Activated CD4-positive, alpha-beta T cell treated with anti-CD3 and anti-CD28 coated beads for 36 hours (primary cell): ENCODE measurements around the gene RSPH6A. TPM values are rescaled to one million over a fixed set of nuclear protein-coding genes. Genes with fewer than 3 reads are reported as not detected.

Source experiments
- ATAC-seq: fragments of 200-7000 bp; cut with Tn5 transposase; one replicate; pipeline ENCODE4 v1.10.0; 2021; ENCODE audit warnings: mild to moderate bottlenecking, moderate library complexity
- CTCF ChIA-PET: fragments of 350-600 bp; sonication (Branson Sonifier 250); formaldehyde crosslinking; loops from one replicate; lab custom pipeline; 2021; ENCODE audit warnings: antibody characterized with exemption; lab: Charles Lee
- POLR2A ChIA-PET: fragments of 350-600 bp; sonication (Branson Sonifier 250); formaldehyde crosslinking; loops from one replicate; lab custom pipeline; 2021; ENCODE audit warnings: antibody characterized with exemption, inconsistent platforms; lab: Charles Lee
- DNase-seq: peaks from one replicate; pipeline ENCODE4 v3.0.0-alpha.2; 2020
- H3K27ac Mint-ChIP-seq: one replicate; pipeline ENCODE4 v1.8.0; 2021; ENCODE audit warnings: mixed read lengths
- H3K27me3 Mint-ChIP-seq: one replicate; pipeline ENCODE4 v1.8.0; 2021; ENCODE audit warnings: mixed read lengths
- H3K36me3 Mint-ChIP-seq: one replicate; pipeline ENCODE4 v1.8.0; 2021; ENCODE audit warnings: low read depth, mixed read lengths
- H3K4me1 Mint-ChIP-seq: one replicate; pipeline ENCODE4 v1.8.0; 2021; ENCODE audit warnings: mixed read lengths
- H3K4me3 Mint-ChIP-seq: one replicate; pipeline ENCODE4 v1.8.0; 2021; ENCODE audit warnings: mild to moderate bottlenecking, moderate library complexity, mixed read lengths
- H3K9me3 Mint-ChIP-seq: one replicate; pipeline ENCODE4 v1.8.0; 2021; ENCODE audit warnings: low read depth, mixed read lengths
- intact Hi-C, 2 experiments: fragments of 100-400 bp; cut with DNase I in 1 of 2; cut with micrococcal nuclease in 1 of 2; formaldehyde crosslinking; loops; one replicate each; pipeline versions ENCODE4 v1.14.2 to v1.15.1; 2022 to 2024; cut with DNase I, micrococcal nuclease
- total RNA-seq, 2 experiments: library from RNA; stranded (reverse); gene quantifications; one replicate each; pipeline ENCODE4 v1.2.3, GENCODE V29; 2021

RSPH6A gene
- total RNA-seq, 2 experiments from 2014 or later = 0.21 to 0.23 TPM

DNA sequence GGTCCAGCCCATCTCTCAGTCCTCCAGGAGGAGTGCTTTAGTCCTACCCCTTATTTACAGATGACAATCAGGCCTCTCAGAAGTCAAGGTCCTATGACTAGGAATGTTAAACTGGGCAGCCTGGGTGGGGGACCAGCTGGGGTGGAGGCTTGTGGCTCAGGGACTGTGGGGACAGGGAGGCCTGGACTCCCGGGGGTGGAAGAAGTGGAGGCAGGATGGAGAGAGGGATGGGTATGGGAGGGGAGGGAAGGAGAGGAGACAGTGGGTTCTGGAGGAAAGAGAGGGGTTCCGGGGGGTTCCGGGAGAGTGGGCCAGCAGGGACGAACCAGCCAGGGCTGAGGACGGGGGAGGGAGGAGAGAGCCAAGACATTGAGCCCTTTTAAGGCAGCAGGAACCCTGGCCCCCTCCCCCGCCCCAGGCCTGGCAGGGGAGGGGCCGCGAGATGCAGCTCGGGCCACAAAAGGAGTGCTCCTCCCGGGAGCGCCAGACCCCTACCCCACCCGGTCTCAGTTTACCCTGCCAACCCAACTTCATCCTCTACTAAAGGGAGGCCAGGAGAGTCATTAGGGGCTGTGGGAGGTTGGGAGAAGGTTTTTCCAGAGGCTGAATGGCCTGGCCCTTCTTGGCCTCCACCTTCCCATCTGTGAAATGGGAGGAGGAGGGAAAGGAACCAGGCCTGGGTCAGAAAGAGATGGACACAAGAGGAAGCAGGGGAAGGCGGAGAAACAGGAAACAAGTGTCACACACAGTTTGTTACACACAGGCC, 34.5 kb downstream of the RSPH6A start:
- ChIA-PET POLR2A (no interaction called here), CTCF (interaction anchor here (1.8 kb wide), 1 partner anchor 11 kb away, joined by 30 read pairs; the partner anchor contains the start of gene SIX5)
- ATAC-seq (no peak), DNase-seq (no peak)
- no peaks in the 10 kb centered on the region for H3K9me3 Mint-ChIP-seq
- H3K36me3 Mint-ChIP-seq = peaks cover 22% of the 10 kb centered on the region
- no peak overlapping the region for H3K4me3 Mint-ChIP-seq
- peaks cover 9% of the 10 kb centered on the region for H3K27me3 Mint-ChIP-seq
- H3K4me1 Mint-ChIP-seq = peaks cover 16% of the 10 kb centered on the region
- intact Hi-C loops = no loop called here
- no peak overlapping the region for H3K27ac Mint-ChIP-seq

DNA sequence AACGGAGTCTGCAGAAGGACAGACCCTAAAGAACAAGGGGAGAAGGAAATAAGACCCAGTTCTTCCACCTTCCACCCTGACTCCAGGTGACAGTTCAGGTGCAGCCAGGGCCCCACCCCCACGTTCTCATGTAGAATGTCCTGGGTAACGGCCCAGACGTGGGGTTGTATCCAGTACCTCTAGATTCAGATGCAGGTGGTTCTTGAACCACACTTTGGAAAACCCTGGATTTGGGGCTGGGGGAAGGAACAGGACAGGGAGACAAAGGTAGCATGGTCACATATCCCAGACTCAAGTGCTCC, 35.0 kb downstream of the RSPH6A start:
- CTCF ChIA-PET = interaction anchor here (1.8 kb wide), 1 partner anchor 10 kb away, joined by 30 read pairs; the partner anchor contains the start of gene SIX5
- ATAC-seq = no peak
- intact Hi-C loops = no loop called here
- H3K27ac Mint-ChIP-seq = no peak overlapping the region
- H3K27me3 Mint-ChIP-seq = peaks cover 9% of the 10 kb centered on the region
- peaks cover 19% of the 10 kb centered on the region for H3K36me3 Mint-ChIP-seq
- POLR2A ChIA-PET = no interaction called here
- no peaks in the 10 kb centered on the region for H3K9me3 Mint-ChIP-seq
- no peak overlapping the region for H3K4me3 Mint-ChIP-seq
- peaks cover 16% of the 10 kb centered on the region for H3K4me1 Mint-ChIP-seq
- no peak for DNase-seq

DNA sequence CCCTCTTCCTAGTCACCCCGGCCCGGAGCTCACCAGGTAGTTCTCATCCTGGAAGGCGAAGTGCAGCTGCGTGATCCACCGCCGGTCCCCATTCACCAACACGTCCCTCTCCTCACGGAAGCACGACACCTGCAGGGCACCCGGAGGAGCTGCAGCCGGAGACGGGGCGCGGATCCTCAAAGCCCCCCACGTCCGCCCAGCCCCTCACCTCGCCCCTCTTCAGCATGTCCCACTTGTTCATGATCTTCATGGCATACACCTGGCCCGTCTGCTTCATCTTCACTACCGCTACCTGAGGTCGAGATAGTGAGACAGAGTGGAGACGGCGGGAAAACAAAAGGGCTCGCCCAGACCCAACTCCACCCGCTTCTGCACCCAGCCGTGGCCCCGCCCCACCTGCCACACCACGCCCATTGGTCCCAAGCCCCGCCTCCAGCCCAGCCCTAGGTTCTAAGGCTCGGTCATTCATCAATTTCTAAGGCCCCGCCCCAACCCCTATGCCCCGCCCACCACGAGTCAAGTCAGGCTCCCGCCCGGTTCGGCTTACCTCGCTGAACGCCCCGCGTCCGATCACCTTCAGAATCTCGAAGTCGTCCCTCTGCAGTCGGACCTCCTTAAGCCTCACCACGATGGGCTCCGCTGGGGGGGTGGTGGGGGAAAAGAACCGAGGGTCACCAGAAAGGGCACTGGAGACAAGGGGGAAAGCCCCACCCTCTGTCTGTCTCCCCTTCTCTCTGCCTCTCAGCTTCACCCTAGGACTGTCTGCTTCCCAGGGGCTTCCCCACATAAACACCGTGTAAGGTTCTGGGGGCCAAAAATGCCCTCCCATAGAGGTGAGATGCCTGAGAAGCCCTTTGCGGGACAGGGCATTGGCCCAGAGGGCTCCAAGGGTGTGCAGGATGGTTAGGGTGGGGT, 35.6 kb downstream of the RSPH6A start:
- no peak overlapping the region for H3K27ac Mint-ChIP-seq
- peak; percentile 99 for ATAC-seq
- no peaks in the 10 kb centered on the region for H3K9me3 Mint-ChIP-seq
- H3K4me3 Mint-ChIP-seq = peak overlapping the region; percentile 47
- intact Hi-C loops = loop anchor here (1.0 kb wide), 5 partner anchors 9 to 216 kb away; partner anchors contain the start of genes DMWD (in 2 of the 2), CCDC61 (in 1 of the 2) and OPA3 (in 1 of the 2)
- peaks cover 9% of the 10 kb centered on the region for H3K27me3 Mint-ChIP-seq
- H3K36me3 Mint-ChIP-seq = peaks cover 18% of the 10 kb centered on the region
- H3K4me1 Mint-ChIP-seq = peaks cover 16% of the 10 kb centered on the region
- ChIA-PET CTCF (interaction anchor here (0.6 to 1.8 kb wide), 12 partner anchors 10 to 1869 kb away, joined by 3 to 30 read pairs (median 4); partner anchors contain the start of gene SIX5), POLR2A (interaction anchor here (0.7 to 1.1 kb wide), 2 partner anchors 10 to 12 kb away, joined by 3 to 4 read pairs; partner anchors contain the start of gene SIX5)
- peak; percentile 97 for DNase-seq

DNA sequence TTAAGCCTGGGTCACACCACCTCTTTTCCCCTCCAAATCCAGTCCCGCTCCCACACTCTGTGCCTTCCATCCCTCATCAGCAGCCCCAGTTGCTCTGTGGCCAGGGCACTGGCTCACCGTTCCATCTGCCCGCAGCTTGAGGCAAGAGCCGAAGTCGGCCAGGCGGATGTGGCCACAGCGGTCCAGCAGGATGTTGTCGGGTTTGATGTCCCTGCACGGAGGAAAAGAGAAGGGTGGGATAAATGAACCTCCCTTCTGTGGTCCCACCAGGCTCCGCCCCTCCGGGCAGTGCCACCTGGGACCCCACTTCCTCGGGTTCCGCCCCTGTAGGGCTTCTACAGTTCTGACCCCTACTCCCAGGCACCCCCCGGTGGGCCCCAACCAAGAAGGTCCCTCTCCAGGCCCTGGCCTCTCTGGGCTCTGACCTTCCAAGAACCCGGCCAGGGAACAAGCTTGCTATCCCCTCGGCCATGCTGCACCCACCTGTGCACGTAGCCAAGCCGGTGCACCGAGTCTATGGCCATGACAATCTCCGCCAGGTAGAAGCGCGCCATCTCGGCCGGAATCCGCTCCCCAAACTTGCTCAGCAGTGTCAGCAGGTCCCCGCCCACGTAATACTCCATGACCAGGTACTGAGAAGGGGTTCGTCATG, 37.0 kb downstream of the RSPH6A start:
- Mint-ChIP-seq H3K27me3 (peaks cover 9% of the 10 kb centered on the region), H3K27ac (no peak overlapping the region), H3K4me1 (peaks cover 16% of the 10 kb centered on the region), H3K36me3 (peaks cover 14% of the 10 kb centered on the region), H3K9me3 (no peaks in the 10 kb centered on the region), H3K4me3 (no peak overlapping the region)
- intact Hi-C loops = no loop called here
- ATAC-seq = no peak
- CTCF ChIA-PET = interaction anchor here (0.7 kb wide), 1 partner anchor 21 kb away, joined by 3 read pairs; no protein-coding TSS in a partner anchor
- DNase-seq = no peak
- POLR2A ChIA-PET = no interaction called here

DNA sequence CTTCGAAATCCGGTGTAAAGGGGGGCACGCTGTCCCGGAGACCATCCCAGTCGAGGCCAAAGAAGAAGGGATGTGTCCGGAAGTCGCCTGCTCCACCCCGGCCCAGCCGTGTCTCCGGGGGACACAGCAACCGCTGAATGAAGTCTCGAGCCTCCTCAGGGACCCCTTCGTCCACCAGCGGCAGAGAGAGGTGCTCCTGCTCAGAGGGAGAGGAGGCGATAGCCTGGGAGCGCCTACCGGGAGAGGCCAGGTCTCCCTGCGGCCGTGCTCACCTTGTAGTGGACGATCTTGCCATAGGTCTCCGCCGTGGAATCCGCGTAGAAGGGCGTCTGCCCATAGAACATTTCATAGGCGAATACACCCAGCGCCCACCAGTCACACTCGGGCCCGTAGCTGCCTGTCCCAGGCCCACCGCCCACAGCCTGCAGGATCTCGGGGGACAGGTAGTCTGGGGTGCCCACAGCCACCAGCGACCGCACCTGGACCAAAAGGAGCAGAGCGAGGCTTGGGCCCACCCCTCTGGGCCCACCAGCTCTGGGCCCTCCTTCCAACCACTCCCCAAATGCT, 37.6 kb downstream of the RSPH6A start:
- no peaks in the 10 kb centered on the region for H3K9me3 Mint-ChIP-seq
- peaks cover 9% of the 10 kb centered on the region for H3K27me3 Mint-ChIP-seq

DNA sequence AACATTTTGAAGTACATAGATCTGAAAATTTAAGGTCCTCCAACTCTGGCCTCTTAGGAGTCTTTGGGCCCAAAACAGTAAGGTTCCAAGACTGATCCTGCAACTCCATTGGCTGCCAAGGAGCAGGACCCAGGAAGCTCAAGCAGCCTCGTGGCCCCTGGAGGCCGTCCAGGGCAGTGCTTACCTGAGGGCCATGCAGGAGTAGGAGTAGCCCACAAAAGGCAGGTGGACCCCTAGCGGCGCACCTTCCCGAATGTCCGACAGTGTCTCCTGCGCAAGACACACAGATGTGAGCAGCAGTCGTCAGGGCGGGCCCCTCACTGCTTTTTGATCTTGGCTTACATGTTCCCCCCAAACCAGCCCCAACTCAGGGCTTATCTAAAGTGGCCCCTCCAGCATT, 40.3 kb downstream of the RSPH6A start:
- CTCF ChIA-PET = interaction anchor here (7.5 kb wide), 1 partner anchor 22 kb away, joined by 126 read pairs; the partner anchor contains the start of gene DMWD
- no peaks in the 10 kb centered on the region for H3K9me3 Mint-ChIP-seq
- POLR2A ChIA-PET = no interaction called here
- H3K27ac Mint-ChIP-seq = no peak overlapping the region
- DNase-seq (no peak), ATAC-seq (no peak)
- H3K4me1 Mint-ChIP-seq = peaks cover 16% of the 10 kb centered on the region
- no peak overlapping the region for H3K4me3 Mint-ChIP-seq
- peaks cover 4% of the 10 kb centered on the region for H3K27me3 Mint-ChIP-seq
- peaks cover 17% of the 10 kb centered on the region for H3K36me3 Mint-ChIP-seq
- intact Hi-C loops = no loop called here

More for the DNA sequence above, 37.6 kb downstream of the RSPH6A start:
- ChIA-PET CTCF (interaction anchor here (0.7 kb wide), 1 partner anchor 20 kb away, joined by 3 read pairs; no protein-coding TSS in a partner anchor), POLR2A (no interaction called here)
- peaks cover 16% of the 10 kb centered on the region for H3K4me1 Mint-ChIP-seq
- DNase-seq (no peak), ATAC-seq (no peak)
- no peak overlapping the region for H3K4me3 Mint-ChIP-seq
- peaks cover 14% of the 10 kb centered on the region for H3K36me3 Mint-ChIP-seq
- intact Hi-C loops = no loop called here
- H3K27ac Mint-ChIP-seq = no peak overlapping the region

DNA sequence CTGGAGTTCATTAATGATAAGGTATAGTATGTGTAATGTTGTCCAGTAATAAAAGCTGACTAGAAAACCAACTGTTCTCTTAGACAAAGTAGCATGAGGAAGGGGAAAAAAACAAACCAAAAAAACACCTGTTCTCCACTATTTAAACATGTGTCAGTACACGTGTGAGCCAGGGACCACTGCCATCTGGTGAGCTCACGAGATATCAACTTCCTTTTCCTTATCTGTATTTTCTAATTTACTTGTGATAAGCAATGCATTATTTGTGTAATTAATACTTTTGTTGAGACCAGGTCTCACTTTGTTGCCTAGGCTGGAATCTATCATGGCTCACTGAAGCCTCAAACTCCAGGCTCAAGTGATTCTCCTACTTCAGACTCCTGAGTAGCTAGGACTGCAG, 41.7 kb downstream of the RSPH6A start:
- Mint-ChIP-seq H3K27ac (no peak overlapping the region), H3K4me1 (peaks cover 9% of the 10 kb centered on the region), H3K36me3 (peaks cover 15% of the 10 kb centered on the region), H3K9me3 (no peaks in the 10 kb centered on the region), H3K4me3 (no peak overlapping the region), H3K27me3 (peaks cover 2% of the 10 kb centered on the region)
- ChIA-PET CTCF (interaction anchor here (0.8 to 7.5 kb wide), 5 partner anchors 10 to 81 kb away, joined by 3 to 126 read pairs (median 7); partner anchors contain the start of genes DMWD and QPCTL), POLR2A (interaction anchor here (0.9 to 1.5 kb wide), 2 partner anchors 56 to 82 kb away, joined by 3 to 4 read pairs; partner anchors contain the start of genes QPCTL and SNRPD2)
- DNase-seq = no peak
- ATAC-seq = no peak
- intact Hi-C loops = no loop called here

DNA sequence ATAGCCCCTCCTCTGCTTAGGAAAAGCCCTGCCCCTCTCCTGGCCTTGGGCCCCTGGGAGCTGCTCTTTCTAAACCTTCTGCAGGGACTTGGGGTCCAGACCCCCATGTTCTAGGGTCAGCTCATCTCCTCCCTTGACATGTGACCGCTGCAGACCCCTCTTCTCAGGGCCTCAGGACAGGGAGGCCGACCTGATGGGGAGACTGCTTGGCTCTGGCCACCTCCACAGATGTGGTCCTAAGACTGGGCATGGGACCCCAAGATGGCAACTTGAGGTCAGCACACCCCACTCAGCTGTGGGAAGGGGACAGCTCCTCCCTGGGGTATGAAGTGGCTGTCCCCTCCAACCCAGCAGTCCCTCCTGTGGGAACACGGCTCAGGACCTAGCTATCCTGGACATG, 42.2 kb downstream of the RSPH6A start:
- H3K4me1 Mint-ChIP-seq = peaks cover 10% of the 10 kb centered on the region
- ChIA-PET POLR2A (interaction anchor here (0.9 to 1.5 kb wide), 2 partner anchors 56 to 81 kb away, joined by 3 to 4 read pairs; partner anchors contain the start of genes QPCTL and SNRPD2), CTCF (interaction anchor here (0.8 to 7.5 kb wide), 5 partner anchors 10 to 80 kb away, joined by 3 to 126 read pairs (median 7); partner anchors contain the start of genes DMWD and QPCTL)
- H3K27me3 Mint-ChIP-seq = peaks cover 4% of the 10 kb centered on the region
- no peak overlapping the region for H3K27ac Mint-ChIP-seq
- H3K36me3 Mint-ChIP-seq = peaks cover 12% of the 10 kb centered on the region
- no peaks in the 10 kb centered on the region for H3K9me3 Mint-ChIP-seq
- intact Hi-C loops = no loop called here
- DNase-seq (no peak), ATAC-seq (no peak)
- no peak overlapping the region for H3K4me3 Mint-ChIP-seq

DNA sequence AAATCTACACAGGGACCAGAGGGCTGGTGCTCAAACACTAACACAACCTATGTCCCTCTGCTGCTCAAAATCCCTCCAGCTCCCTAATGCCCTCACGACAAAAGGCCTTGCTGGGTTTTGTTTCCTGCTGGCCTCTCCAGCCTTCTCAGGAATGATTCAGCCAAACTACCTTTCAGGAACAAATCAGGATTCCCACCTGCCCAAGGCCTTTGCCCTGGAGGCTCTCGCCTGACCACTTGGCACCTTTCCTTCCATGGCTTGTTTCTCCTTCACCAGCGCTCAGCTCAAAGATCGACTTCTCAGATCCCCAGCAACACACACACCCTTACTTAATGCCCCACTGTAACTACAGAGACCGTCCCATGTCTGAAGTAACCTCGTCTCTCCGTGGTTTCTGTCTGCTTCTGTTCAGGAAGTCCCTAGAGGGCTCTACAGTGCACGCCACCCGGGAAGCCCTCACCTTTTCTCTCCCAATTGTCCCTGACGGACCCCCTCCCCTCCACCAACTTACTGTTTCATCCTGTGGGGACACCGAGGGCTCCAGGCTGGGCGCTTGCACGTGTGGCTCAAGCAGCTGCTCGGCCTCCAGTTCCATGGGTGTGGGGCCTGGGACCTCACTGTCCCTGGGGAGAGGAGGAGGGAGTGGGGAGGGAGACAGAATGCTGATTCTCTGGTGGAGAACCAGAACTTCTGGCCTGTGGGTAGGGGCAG, 42.8 kb downstream of the RSPH6A start:
- H3K27ac Mint-ChIP-seq = no peak overlapping the region
- DNase-seq (no peak), ATAC-seq (no peak)
- H3K9me3 Mint-ChIP-seq = no peaks in the 10 kb centered on the region
- intact Hi-C loops = no loop called here
- CTCF ChIA-PET = interaction anchor here (0.8 to 7.5 kb wide), 4 partner anchors 11 to 45 kb away, joined by 3 to 126 read pairs (median 6); partner anchors contain the start of gene DMWD
- H3K4me3 Mint-ChIP-seq = no peak overlapping the region
- peaks cover 11% of the 10 kb centered on the region for H3K36me3 Mint-ChIP-seq
- H3K27me3 Mint-ChIP-seq = peaks cover 6% of the 10 kb centered on the region
- H3K4me1 Mint-ChIP-seq = peaks cover 10% of the 10 kb centered on the region
- POLR2A ChIA-PET = interaction anchor here (0.9 to 1.5 kb wide), 2 partner anchors 55 to 80 kb away, joined by 3 to 4 read pairs; partner anchors contain the start of genes QPCTL and SNRPD2
